Progenitor cell of endocrine pancreas (in vitro differentiated cells): ENCODE results near the gene POU6F1. TPM values are rescaled to one million over a fixed set of nuclear protein-coding genes. Genes with fewer than 3 reads are reported as not detected.

Experiments used
- DNase-seq: peaks from one replicate; pipeline ENCODE4 v3.0.0; 2021; ENCODE audit warnings: low spot score; ENCODE audit not compliant: unreplicated experiment
- H3K27ac Mint-ChIP-seq: 2 replicates; pipeline ENCODE4 v1.8.0; 2021; ENCODE audit warnings: mild to moderate bottlenecking, moderate library complexity, mixed read lengths
- H3K27me3 Mint-ChIP-seq: 2 replicates; pipeline ENCODE4 v1.8.0; 2021; ENCODE audit warnings: mixed read lengths
- H3K36me3 Mint-ChIP-seq: 2 replicates; pipeline ENCODE4 v1.8.0; 2022; ENCODE audit warnings: mixed read lengths; ENCODE audit not compliant: insufficient read depth
- H3K4me1 Mint-ChIP-seq: 2 replicates; pipeline ENCODE4 v1.8.0; 2021; ENCODE audit warnings: low read depth, mixed read lengths
- H3K4me3 Mint-ChIP-seq: 2 replicates; pipeline ENCODE4 v1.8.0; 2021; ENCODE audit warnings: low read depth, mild to moderate bottlenecking, moderate library complexity, mixed read lengths
- H3K9me3 Mint-ChIP-seq: 2 replicates; pipeline ENCODE4 v1.8.0; 2021; ENCODE audit warnings: low read depth, mixed read lengths
- CTCF ChIP-seq: fragments of 200-600 bp; sonication (generic); IDR thresholded peaks from one replicate; pipeline ENCODE4 v1.5.0; 2021; ENCODE audit warnings: antibody characterized with exemption, mild to moderate bottlenecking; ENCODE audit not compliant: unreplicated experiment
- total RNA-seq: library from RNA; stranded (reverse); gene quantifications from 2 replicates; pipeline ENCODE4 v1.2.1, GENCODE V29; 2021

POU6F1 gene
- total RNA-seq, 1 donor from 2014 or later = 8.2 TPM

- no peak for DNase-seq
These were observed 22.0 kb downstream of the POU6F1 start for GRCh38 chr12:51195841-51196240.

GRCh38 chr12:51192284-51192671, 25.6 kb downstream of the POU6F1 start:
- Mint-ChIP-seq H3K9me3 (no peaks in the 10 kb centered on the region), H3K4me3 (no peak overlapping the region), H3K27me3 (no peaks in the 10 kb centered on the region), H3K4me1 (peaks cover 2% of the 10 kb centered on the region), H3K36me3 (no peaks in the 10 kb centered on the region), H3K27ac (no peak overlapping the region)
- TF ChIP-seq CTCF = no peak
- DNase-seq = no peak

More at GRCh38 chr12:51195841-51196240, 22.0 kb downstream of the POU6F1 start:
- H3K4me3 Mint-ChIP-seq = no peak overlapping the region
- no peaks in the 10 kb centered on the region for H3K27me3 Mint-ChIP-seq
- no peak for TF ChIP-seq CTCF
- H3K9me3 Mint-ChIP-seq = no peaks in the 10 kb centered on the region
- H3K36me3 Mint-ChIP-seq = no peaks in the 10 kb centered on the region
- H3K27ac Mint-ChIP-seq = no peak overlapping the region
- peaks cover 6% of the 10 kb centered on the region for H3K4me1 Mint-ChIP-seq

- Mint-ChIP-seq H3K4me1 (peaks cover 4% of the 10 kb centered on the region), H3K9me3 (no peaks in the 10 kb centered on the region), H3K27me3 (no peaks in the 10 kb centered on the region), H3K4me3 (no peak overlapping the region), H3K36me3 (no peaks in the 10 kb centered on the region), H3K27ac (no peak overlapping the region)
- TF ChIP-seq CTCF = no peak
- DNase-seq = no peak
These were observed 26.2 kb downstream of the POU6F1 start for GRCh38 chr12:51191516-51192283.

GRCh38 chr12:51190820-51191219, 27.0 kb downstream of the POU6F1 start:
- H3K4me1 Mint-ChIP-seq = peaks cover 4% of the 10 kb centered on the region
- no peaks in the 10 kb centered on the region for H3K36me3 Mint-ChIP-seq
- no peaks in the 10 kb centered on the region for H3K27me3 Mint-ChIP-seq
- no peaks in the 10 kb centered on the region for H3K9me3 Mint-ChIP-seq
- no peak overlapping the region for H3K4me3 Mint-ChIP-seq
- DNase-seq = no peak
- no peak for TF ChIP-seq CTCF
- H3K27ac Mint-ChIP-seq = no peak overlapping the region

- peaks cover 4% of the 10 kb centered on the region for H3K4me1 Mint-ChIP-seq
- TF ChIP-seq CTCF = no peak
- no peaks in the 10 kb centered on the region for H3K9me3 Mint-ChIP-seq
- no peak for DNase-seq
- H3K4me3 Mint-ChIP-seq = no peak overlapping the region
- no peaks in the 10 kb centered on the region for H3K27me3 Mint-ChIP-seq
- H3K27ac Mint-ChIP-seq = no peak overlapping the region
- H3K36me3 Mint-ChIP-seq = no peaks in the 10 kb centered on the region
These were observed 28.0 kb downstream of the POU6F1 start for GRCh38 chr12:51189790-51190355.
